ENCODE measurements around the gene INVS. TPM values are rescaled to one million over a fixed set of nuclear protein-coding genes. Genes with fewer than 3 reads are reported as not detected.

Gene INVS
- total and polyA plus RNA-seq, 2 of the 13 experiments (the other 11 are each of a cell fraction or from before 2014, with no cell fraction given), result 11.3 to 16.3 TPM

DNA sequence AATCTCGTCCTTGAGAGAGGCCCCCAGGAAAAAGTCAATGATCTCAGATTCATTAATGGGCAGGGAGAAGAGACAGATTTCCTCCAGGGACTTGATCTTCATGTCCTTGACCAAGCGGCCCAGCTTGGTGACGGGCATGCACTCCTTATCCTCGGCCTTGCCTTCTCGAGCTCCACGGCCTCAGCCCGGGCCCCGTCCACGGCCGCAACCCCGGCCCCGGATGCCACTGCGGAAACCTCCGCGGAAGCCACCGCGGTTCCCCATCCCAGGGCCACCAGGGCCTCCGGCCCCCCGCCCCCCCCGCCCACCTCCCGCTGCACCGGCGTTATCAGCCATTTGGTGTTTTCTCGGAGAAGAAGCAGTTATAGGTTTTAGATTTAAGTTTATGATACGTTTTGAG, 18.3 kb downstream of the INVS start (continued):
- TF ChIP-seq ZBTB4 (CRISPR knock-in tag; IDR thresholded peaks at IDR 0.05; ENCODE audit: borderline replicate concordance), result no peak
- no peak for TF ChIP-seq MBD4 (IDR thresholded peaks at IDR 0.05; ENCODE audit: borderline replicate concordance, low read length)
- no peak for TF ChIP-seq TBL1XR1 (IDR thresholded peaks at IDR 0.05; ENCODE audit: borderline replicate concordance, low read length, partially characterized antibody)
- TF ChIP-seq TCF12 (IDR thresholded peaks at IDR 0.05), result no peak
- TF ChIP-seq TCF12 (CRISPR knock-in tag; IDR thresholded peaks at IDR 0.05), result no peak
- TF ChIP-seq NFIC (IDR thresholded peaks at IDR 0.05; ENCODE audit: low read length), result no peak
- TF ChIP-seq GATA4 (IDR thresholded peaks at IDR 0.05; ENCODE audit: borderline replicate concordance, low read depth), result no peak
- TF ChIP-seq AHR (CRISPR knock-in tag; IDR thresholded peaks at IDR 0.05), result no peak
- TF ChIP-seq, protein P1, sequence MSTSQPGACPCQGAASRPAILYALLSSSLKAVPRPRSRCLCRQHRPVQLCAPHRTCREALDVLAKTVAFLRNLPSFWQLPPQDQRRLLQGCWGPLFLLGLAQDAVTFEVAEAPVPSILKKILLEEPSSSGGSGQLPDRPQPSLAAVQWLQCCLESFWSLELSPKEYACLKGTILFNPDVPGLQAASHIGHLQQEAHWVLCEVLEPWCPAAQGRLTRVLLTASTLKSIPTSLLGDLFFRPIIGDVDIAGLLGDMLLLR (CRISPR knock-in tag; IDR thresholded peaks at IDR 0.05), result no peak

DNA sequence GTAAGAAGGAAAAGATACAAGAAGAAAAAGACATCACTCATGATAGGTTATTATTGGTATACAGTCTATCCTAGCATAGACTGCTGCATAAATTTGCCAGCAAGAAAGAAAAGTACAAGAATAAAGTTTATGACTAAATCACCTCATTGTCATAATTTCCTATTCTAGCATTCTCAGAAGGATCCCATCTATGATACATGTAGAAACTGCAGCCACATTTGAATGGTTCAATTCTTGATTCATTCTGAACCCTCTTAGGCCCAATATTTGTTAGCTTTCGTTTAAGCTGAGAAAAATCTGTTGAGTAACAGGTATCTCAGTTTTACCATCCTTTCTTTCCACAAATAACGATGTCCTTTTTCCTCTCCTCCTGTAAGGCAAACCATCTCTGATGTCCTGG, 21.2 kb downstream of the INVS start:
- H3K9ac ChIP-seq (ENCODE audit: insufficient read depth, low read depth, low read length), result no peak overlapping the region
- H3K4me2 ChIP-seq (ENCODE audit: low read depth, low read length), result no peak overlapping the region
- no TSS peak for BruUV-seq (replicated peaks)
- H3K4me1 ChIP-seq (ENCODE audit: insufficient read depth, low read length), result peaks cover 10% of the 10 kb centered on the region
- 93% methylated on average over 2 of the region's 2 CpGs for WGBS (ENCODE audit: low lambda C conversion rate)
- no peak for ATAC-seq
- no peaks in the 10 kb centered on the region for H3K9me3 ChIP-seq (ENCODE audit: low read length)
- no peak for TF ChIP-seq MTA3 (CRISPR knock-in tag; IDR thresholded peaks at IDR 0.05)
- no peak for TF ChIP-seq NFATC3 (CRISPR knock-in tag; IDR thresholded peaks at IDR 0.05)
- no peak for TF ChIP-seq ZNF354B (CRISPR knock-in tag; IDR thresholded peaks at IDR 0.05)
- TF ChIP-seq ZNF746 (CRISPR knock-in tag; IDR thresholded peaks at IDR 0.05), result no peak
- TF ChIP-seq, protein P2, sequence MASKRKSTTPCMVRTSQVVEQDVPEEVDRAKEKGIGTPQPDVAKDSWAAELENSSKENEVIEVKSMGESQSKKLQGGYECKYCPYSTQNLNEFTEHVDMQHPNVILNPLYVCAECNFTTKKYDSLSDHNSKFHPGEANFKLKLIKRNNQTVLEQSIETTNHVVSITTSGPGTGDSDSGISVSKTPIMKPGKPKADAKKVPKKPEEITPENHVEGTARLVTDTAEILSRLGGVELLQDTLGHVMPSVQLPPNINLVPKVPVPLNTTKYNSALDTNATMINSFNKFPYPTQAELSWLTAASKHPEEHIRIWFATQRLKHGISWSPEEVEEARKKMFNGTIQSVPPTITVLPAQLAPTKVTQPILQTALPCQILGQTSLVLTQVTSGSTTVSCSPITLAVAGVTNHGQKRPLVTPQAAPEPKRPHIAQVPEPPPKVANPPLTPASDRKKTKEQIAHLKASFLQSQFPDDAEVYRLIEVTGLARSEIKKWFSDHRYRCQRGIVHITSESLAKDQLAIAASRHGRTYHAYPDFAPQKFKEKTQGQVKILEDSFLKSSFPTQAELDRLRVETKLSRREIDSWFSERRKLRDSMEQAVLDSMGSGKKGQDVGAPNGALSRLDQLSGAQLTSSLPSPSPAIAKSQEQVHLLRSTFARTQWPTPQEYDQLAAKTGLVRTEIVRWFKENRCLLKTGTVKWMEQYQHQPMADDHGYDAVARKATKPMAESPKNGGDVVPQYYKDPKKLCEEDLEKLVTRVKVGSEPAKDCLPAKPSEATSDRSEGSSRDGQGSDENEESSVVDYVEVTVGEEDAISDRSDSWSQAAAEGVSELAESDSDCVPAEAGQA (IDR thresholded peaks at IDR 0.05; ENCODE audit: low read depth), result no peak
- TF ChIP-seq, protein P2 (CRISPR knock-in tag; IDR thresholded peaks at IDR 0.05; ENCODE audit: borderline replicate concordance), result no peak
- no peak for TF ChIP-seq RARA (CRISPR knock-in tag; IDR thresholded peaks at IDR 0.05)
- no peaks in the 10 kb centered on the region for H3K27me3 ChIP-seq (ENCODE audit: control insufficient read depth in 1 of 2, insufficient read depth in 2 of 2, low read length in 2 of 2)
- in situ Hi-C loops (cut with HindIII; ENCODE audit: extremely low pct_ligation_motif_present, low pct_unique_long_range_greater_than_20kb) (no loop called here), intact Hi-C loops (cut with micrococcal nuclease; ENCODE audit: unreplicated experiment) (no loop called here)
- no peak for DNase-seq (ENCODE audit: low spot score)
- H4K20me1 ChIP-seq (ENCODE audit: insufficient read depth, low read length), result no peaks in the 10 kb centered on the region
- no peak for FAIRE-seq
- ChIA-PET POLR2A (no interaction called here), CTCF (ENCODE audit: low intra/inter-chr PET ratio, low total read pairs) (no interaction called here)
- H3K36me3 ChIP-seq (replicated peaks in 1 of 2; ENCODE audit: control insufficient read depth in 1 of 2, insufficient read depth in 2 of 2, low read length in 2 of 2), result peaks cover 1 to 11% of the 10 kb centered on the region in 2 experiments; a peak in 2 of 5 replicates
- H3K27ac ChIP-seq (ENCODE audit: extremely low read length, insufficient read depth, low read length), result no peak overlapping the region
- no peaks in the 10 kb centered on the region for H3K79me2 ChIP-seq (ENCODE audit: insufficient read depth, low read length)
- no peak overlapping the region for H3K4me3 ChIP-seq (replicated peaks in 1 of 3; ENCODE audit: insufficient read depth in 1 of 3, low read depth in 2 of 3, low read length in 3 of 3)
- H2AFZ ChIP-seq (ENCODE audit: low read length), result no peak overlapping the region

Data from HepG2 (cell line).